Measurements from ENCODE around the gene NCOA7.

The NCOA7 gene

DNA sequence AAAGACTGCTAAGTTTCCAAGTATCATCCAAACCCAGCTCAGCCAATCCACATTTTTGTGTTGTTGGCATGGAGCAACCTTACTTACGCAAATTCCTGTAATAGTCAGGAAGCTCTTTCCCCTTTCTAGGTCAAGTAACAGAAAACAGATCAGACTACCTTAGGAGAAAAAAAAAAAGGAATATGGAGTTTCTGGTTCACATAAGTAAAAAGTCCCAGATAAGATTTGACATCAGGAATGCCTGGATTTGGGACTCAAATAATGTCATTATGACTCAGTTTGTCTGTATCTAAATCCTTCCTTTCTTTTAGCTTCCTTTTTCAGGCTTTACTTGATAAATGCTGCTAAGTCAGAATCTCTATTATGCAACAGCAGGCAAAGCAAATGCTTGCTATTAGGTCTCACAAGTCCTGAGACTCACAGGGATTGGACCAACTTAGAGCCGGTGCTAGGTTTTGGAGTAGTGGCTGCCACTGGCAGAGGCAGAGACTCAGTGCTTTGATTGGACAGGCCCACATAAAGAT lies 44.5 kb downstream of the NCOA7 start:
- ATAC-seq (ENCODE audit: insufficient read depth, low read depth) (no peak), DNase-seq (no peak)
- H3K4me3 ChIP-seq (ENCODE audit: low read depth in 1 of 2, low read length in 2 of 2) = no peak overlapping the region
- no peak overlapping the region for H3K4me2 ChIP-seq (ENCODE audit: insufficient read depth, low read length)
- H3K4me1 ChIP-seq (ENCODE audit: insufficient read depth, low read length) = no peaks in the 10 kb centered on the region
- no peaks in the 10 kb centered on the region; the same call in 1 of the 2 replicates for H3K36me3 ChIP-seq (ENCODE audit: insufficient read depth, low read length)
- H3K27me3 ChIP-seq (ENCODE audit: insufficient read depth, low read length, poor library complexity) = no peaks in the 10 kb centered on the region
- no peaks in the 10 kb centered on the region for H3K9me3 ChIP-seq (ENCODE audit: insufficient read depth, low read length, severe bottlenecking)
- no peak overlapping the region for H3K9ac ChIP-seq (ENCODE audit: low read depth, low read length)
- no peak overlapping the region for H3K27ac ChIP-seq (ENCODE audit: low read length)
- H2AFZ ChIP-seq (ENCODE audit: low read depth, low read length) = no peak overlapping the region
- H3K79me2 ChIP-seq (ENCODE audit: insufficient read depth, low read length) = peaks cover 7% of the 10 kb centered on the region; the same call in 1 of the 2 replicates
- peaks cover 7% of the 10 kb centered on the region; the same call in 1 of the 2 replicates for H4K20me1 ChIP-seq (ENCODE audit: insufficient read depth, low read length)
- no peak for TF ChIP-seq EZH2 (IDR thresholded peaks at IDR 0.05; ENCODE audit: borderline replicate concordance, low read depth, low read length, severe bottlenecking)
- TF ChIP-seq, protein P1, sequence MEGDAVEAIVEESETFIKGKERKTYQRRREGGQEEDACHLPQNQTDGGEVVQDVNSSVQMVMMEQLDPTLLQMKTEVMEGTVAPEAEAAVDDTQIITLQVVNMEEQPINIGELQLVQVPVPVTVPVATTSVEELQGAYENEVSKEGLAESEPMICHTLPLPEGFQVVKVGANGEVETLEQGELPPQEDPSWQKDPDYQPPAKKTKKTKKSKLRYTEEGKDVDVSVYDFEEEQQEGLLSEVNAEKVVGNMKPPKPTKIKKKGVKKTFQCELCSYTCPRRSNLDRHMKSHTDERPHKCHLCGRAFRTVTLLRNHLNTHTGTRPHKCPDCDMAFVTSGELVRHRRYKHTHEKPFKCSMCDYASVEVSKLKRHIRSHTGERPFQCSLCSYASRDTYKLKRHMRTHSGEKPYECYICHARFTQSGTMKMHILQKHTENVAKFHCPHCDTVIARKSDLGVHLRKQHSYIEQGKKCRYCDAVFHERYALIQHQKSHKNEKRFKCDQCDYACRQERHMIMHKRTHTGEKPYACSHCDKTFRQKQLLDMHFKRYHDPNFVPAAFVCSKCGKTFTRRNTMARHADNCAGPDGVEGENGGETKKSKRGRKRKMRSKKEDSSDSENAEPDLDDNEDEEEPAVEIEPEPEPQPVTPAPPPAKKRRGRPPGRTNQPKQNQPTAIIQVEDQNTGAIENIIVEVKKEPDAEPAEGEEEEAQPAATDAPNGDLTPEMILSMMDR (IDR thresholded peaks at IDR 0.05; ENCODE audit: borderline replicate concordance, extremely low read depth, low read length, poor library complexity, severe bottlenecking) = no peak

DNA sequence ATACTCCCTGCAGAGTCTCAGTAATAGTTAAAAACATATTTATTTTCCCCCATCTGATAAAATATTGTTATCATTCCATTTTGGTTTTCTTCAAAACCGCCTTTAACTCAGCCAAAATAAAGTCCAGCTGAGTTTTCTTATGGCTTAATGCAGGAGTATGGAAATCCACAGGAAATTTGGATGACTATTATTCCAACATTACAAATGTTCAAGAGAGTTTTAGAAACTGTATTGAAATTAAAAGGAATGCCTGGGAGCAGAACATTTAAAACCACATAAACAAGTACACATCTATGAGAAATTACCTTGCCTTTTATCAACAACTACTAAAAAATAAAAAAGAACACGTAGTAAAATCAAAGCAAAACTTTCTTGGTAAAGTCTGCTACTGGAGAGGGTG lies 45.7 kb downstream of the NCOA7 start:
- no peaks in the 10 kb centered on the region for H3K27me3 ChIP-seq (ENCODE audit: insufficient read depth, low read length, poor library complexity)
- H3K36me3 ChIP-seq (ENCODE audit: insufficient read depth, low read length) = no peaks in the 10 kb centered on the region; the same call in 1 of the 2 replicates
- peaks cover 7% of the 10 kb centered on the region; the same call in 1 of the 2 replicates for H4K20me1 ChIP-seq (ENCODE audit: insufficient read depth, low read length)
- H3K4me1 ChIP-seq (ENCODE audit: insufficient read depth, low read length) = no peaks in the 10 kb centered on the region
- peaks cover 7% of the 10 kb centered on the region; the same call in 1 of the 2 replicates for H3K79me2 ChIP-seq (ENCODE audit: insufficient read depth, low read length)
- ATAC-seq (ENCODE audit: insufficient read depth, low read depth) = no peak
- no peak overlapping the region for H3K27ac ChIP-seq (ENCODE audit: low read length)
- no peak overlapping the region for H3K9ac ChIP-seq (ENCODE audit: low read depth, low read length)
- TF ChIP-seq, protein P1 (IDR thresholded peaks at IDR 0.05; ENCODE audit: borderline replicate concordance, extremely low read depth, low read length, poor library complexity, severe bottlenecking) = no peak
- no peak for TF ChIP-seq EZH2 (IDR thresholded peaks at IDR 0.05; ENCODE audit: borderline replicate concordance, low read depth, low read length, severe bottlenecking)
- H3K4me3 ChIP-seq (ENCODE audit: low read depth in 1 of 2, low read length in 2 of 2) = no peak overlapping the region
- H2AFZ ChIP-seq (ENCODE audit: low read depth, low read length) = no peak overlapping the region
- H3K9me3 ChIP-seq (ENCODE audit: insufficient read depth, low read length, severe bottlenecking) = no peaks in the 10 kb centered on the region
- no peak overlapping the region for H3K4me2 ChIP-seq (ENCODE audit: insufficient read depth, low read length)
- no peak for DNase-seq

DNA sequence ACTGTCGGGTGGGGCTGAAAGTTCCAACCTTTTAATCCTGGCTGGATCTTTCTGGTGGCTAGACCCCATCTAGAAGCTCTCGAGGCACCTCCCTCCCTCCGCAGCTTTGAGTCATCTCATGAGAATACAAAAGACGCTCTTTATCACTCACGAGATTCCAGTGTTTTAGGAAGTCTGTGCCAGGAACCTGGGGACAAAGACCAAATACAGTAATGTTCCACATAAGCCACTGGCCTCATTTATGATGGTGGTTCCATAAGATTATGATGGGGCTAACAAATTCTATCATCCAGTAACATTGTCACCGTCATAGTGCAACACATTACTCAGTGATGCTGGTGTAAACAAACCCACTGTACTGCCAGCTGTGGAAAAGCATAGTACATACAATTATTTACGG lies 48.7 kb downstream of the NCOA7 start:
- TF ChIP-seq, protein P1 (IDR thresholded peaks at IDR 0.05; ENCODE audit: borderline replicate concordance, extremely low read depth, low read length, poor library complexity, severe bottlenecking) = no peak
- TF ChIP-seq EZH2 (IDR thresholded peaks at IDR 0.05; ENCODE audit: borderline replicate concordance, low read depth, low read length, severe bottlenecking) = no peak
- H3K9ac ChIP-seq (ENCODE audit: low read depth, low read length) = no peak overlapping the region
- no peak overlapping the region for H3K4me2 ChIP-seq (ENCODE audit: insufficient read depth, low read length)
- ATAC-seq (ENCODE audit: insufficient read depth, low read depth) (no peak), DNase-seq (no peak)
- no peaks in the 10 kb centered on the region; the same call in 1 of the 2 replicates for H3K36me3 ChIP-seq (ENCODE audit: insufficient read depth, low read length)
- H3K27me3 ChIP-seq (ENCODE audit: insufficient read depth, low read length, poor library complexity) = no peaks in the 10 kb centered on the region
- no peaks in the 10 kb centered on the region for H3K9me3 ChIP-seq (ENCODE audit: insufficient read depth, low read length, severe bottlenecking)
- H4K20me1 ChIP-seq (ENCODE audit: insufficient read depth, low read length) = peaks cover 9% of the 10 kb centered on the region; the same call in 1 of the 2 replicates
- H3K4me3 ChIP-seq (ENCODE audit: low read depth in 1 of 2, low read length in 2 of 2) = no peak overlapping the region
- no peak overlapping the region for H3K27ac ChIP-seq (ENCODE audit: low read length)
- no peak overlapping the region for H2AFZ ChIP-seq (ENCODE audit: low read depth, low read length)
- H3K79me2 ChIP-seq (ENCODE audit: insufficient read depth, low read length) = peaks cover 7% of the 10 kb centered on the region; the same call in 1 of the 2 replicates
- H3K4me1 ChIP-seq (ENCODE audit: insufficient read depth, low read length) = no peaks in the 10 kb centered on the region

Data from DND-41 (cell line).